ENCODE measurements around the gene SLC2A4RG. TPM values are rescaled to one million over a fixed set of nuclear protein-coding genes. Genes with fewer than 3 reads are reported as not detected.

SLC2A4RG gene
- total RNA-seq, 1 donor from 2014 or later = 12.0 TPM

GRCh38 chr20:63731410-63731809, 8.2 kb upstream of the SLC2A4RG start:
- H4K20me1 ChIP-seq (ENCODE audit: low read depth) = peaks cover 16% of the 10 kb centered on the region
- peaks cover 13% of the 10 kb centered on the region for H3F3A ChIP-seq (ENCODE audit: low read depth)
- H3K9me3 ChIP-seq (ENCODE audit: low read depth) = no peaks in the 10 kb centered on the region
- TF ChIP-seq CTCF (IDR thresholded peaks at IDR 0.05) (no peak), EZH2 (IDR thresholded peaks at IDR 0.05) (no peak), EZH2phosphoT487 (IDR thresholded peaks at IDR 0.05) (no peak)
- H3K36me3 Mint-ChIP-seq = peaks cover 17% of the 10 kb centered on the region
- H3K4me3 ChIP-seq = no peak overlapping the region
- DNase-seq (ENCODE audit: low spot score) = no peak
- H3K27ac Mint-ChIP-seq = no peak overlapping the region
- no peak overlapping the region for H3K27ac ChIP-seq
- no peak overlapping the region for H3K9ac ChIP-seq
- H3K4me3 Mint-ChIP-seq = no peak overlapping the region
- H3K36me3 ChIP-seq = no peaks in the 10 kb centered on the region
- no peak overlapping the region for H2AFZ ChIP-seq (replicated peaks)
- H3K4me2 ChIP-seq = no peak overlapping the region
- peaks cover 2% of the 10 kb centered on the region for H3K27me3 ChIP-seq
- H3K9me3 Mint-ChIP-seq = peaks cover 2% of the 10 kb centered on the region
- peaks cover 7% of the 10 kb centered on the region for H3K79me2 ChIP-seq (ENCODE audit: low read depth)
- H3K4me1 ChIP-seq = no peaks in the 10 kb centered on the region
- H3K27me3 Mint-ChIP-seq (ENCODE audit: insufficient read depth, low read depth) = peaks cover 5% of the 10 kb centered on the region
- H3K4me1 Mint-ChIP-seq = no peaks in the 10 kb centered on the region

- Mint-ChIP-seq H3K9me3 (no peaks in the 10 kb centered on the region), H3K36me3 (peaks cover 12% of the 10 kb centered on the region), H3K4me1 (no peaks in the 10 kb centered on the region), H3K27me3 (ENCODE audit: insufficient read depth, low read depth) (peaks cover 2% of the 10 kb centered on the region), H3K4me3 (no peak overlapping the region), H3K27ac (no peak overlapping the region)
- no peaks in the 10 kb centered on the region for H3K9me3 ChIP-seq (ENCODE audit: low read depth)
- no peak overlapping the region for H2AFZ ChIP-seq (replicated peaks)
- no peak overlapping the region for H3K4me2 ChIP-seq
- H3K36me3 ChIP-seq = no peaks in the 10 kb centered on the region
- no peak for TF ChIP-seq EZH2 (IDR thresholded peaks at IDR 0.05)
- TF ChIP-seq EZH2phosphoT487 (IDR thresholded peaks at IDR 0.05) = no peak
- no peak for TF ChIP-seq CTCF (IDR thresholded peaks at IDR 0.05)
- H3K4me1 ChIP-seq = peaks cover 7% of the 10 kb centered on the region
- peaks cover 14% of the 10 kb centered on the region for H3F3A ChIP-seq (ENCODE audit: low read depth)
- H3K79me2 ChIP-seq (ENCODE audit: low read depth) = peaks cover 4% of the 10 kb centered on the region
- no peak for DNase-seq (ENCODE audit: low spot score)
- peaks cover 12% of the 10 kb centered on the region for H3K27me3 ChIP-seq
- H4K20me1 ChIP-seq (ENCODE audit: low read depth) = peaks cover 20% of the 10 kb centered on the region
- H3K27ac ChIP-seq = no peak overlapping the region
- H3K4me3 ChIP-seq = no peak overlapping the region
- no peak overlapping the region for H3K9ac ChIP-seq
Observed at GRCh38 chr20:63732118-63733095, 7.2 kb upstream of the SLC2A4RG start.

GRCh38 chr20:63733117-63733516, 6.5 kb upstream of the SLC2A4RG start:
- TF ChIP-seq CTCF (IDR thresholded peaks at IDR 0.05) (no peak), EZH2 (IDR thresholded peaks at IDR 0.05) (no peak), EZH2phosphoT487 (IDR thresholded peaks at IDR 0.05) (no peak)
- H3K27me3 ChIP-seq = peaks cover 19% of the 10 kb centered on the region
- H3K9me3 ChIP-seq (ENCODE audit: low read depth) = no peaks in the 10 kb centered on the region
- no peak overlapping the region for H2AFZ ChIP-seq (replicated peaks)
- no peaks in the 10 kb centered on the region for H3K4me1 Mint-ChIP-seq
- H3K27me3 Mint-ChIP-seq (ENCODE audit: insufficient read depth, low read depth) = peaks cover 2% of the 10 kb centered on the region
- H3K9ac ChIP-seq = no peak overlapping the region
- H3K36me3 Mint-ChIP-seq = peaks cover 9% of the 10 kb centered on the region
- no peak for DNase-seq (ENCODE audit: low spot score)
- no peak overlapping the region for H3K27ac Mint-ChIP-seq
- peaks cover 26% of the 10 kb centered on the region for H4K20me1 ChIP-seq (ENCODE audit: low read depth)
- H3K27ac ChIP-seq = no peak overlapping the region
- no peaks in the 10 kb centered on the region for H3K36me3 ChIP-seq
- peaks cover 19% of the 10 kb centered on the region for H3F3A ChIP-seq (ENCODE audit: low read depth)
- no peaks in the 10 kb centered on the region for H3K79me2 ChIP-seq (ENCODE audit: low read depth)
- no peaks in the 10 kb centered on the region for H3K9me3 Mint-ChIP-seq
- H3K4me1 ChIP-seq = peaks cover 14% of the 10 kb centered on the region
- H3K4me3 Mint-ChIP-seq = no peak overlapping the region
- H3K4me3 ChIP-seq = no peak overlapping the region
- H3K4me2 ChIP-seq = no peak overlapping the region
